HCT116 (cell line): ENCODE results near the gene CIDEC. TPM values are rescaled to one million over a fixed set of nuclear protein-coding genes. Genes with fewer than 3 reads are reported as not detected.
"Not testable (repeated sequence)": the region's sequence is repeated elsewhere in the genome, so short reads cannot be mapped to it uniquely, and the experiment has no call there.

Experiments
- ATAC-seq: fragments of 200-7000 bp; cut with Tn5 transposase; 2 replicates; pipeline ENCODE4 v1.9.1; 2020; ENCODE audit warnings: mild to moderate bottlenecking, moderate library complexity
- BruUV-seq: library from RNA; stranded (reverse); fragments of 400-500 nt; replicated peaks from 2 replicates; lab custom pipeline; 2021; lab: Mats Ljungman, UMichigan
- CTCF ChIA-PET: fragments of 300-600 bp; sonication (Branson Sonifier 250); formaldehyde crosslinking; loops from one replicate; lab custom pipeline; 2021; ENCODE audit warnings: antibody characterized with exemption; lab: Charles Lee
- POLR2A ChIA-PET: fragments of 300-600, 350-600 bp; sonication (Branson Sonifier 250); formaldehyde crosslinking; loops from one replicate; lab custom pipeline; 2021; ENCODE audit warnings: antibody characterized with exemption; lab: Charles Lee
- RAD21 ChIA-PET, 2 experiments: fragments of 300-600 bp; sonication (Branson Sonifier 250); formaldehyde crosslinking; loops; one replicate each; lab custom pipeline; 2023; ENCODE audit warnings: low total read pairs in 2 of 2; ENCODE audit not compliant: uncharacterized antibody in 2 of 2, unreplicated experiment in 2 of 2, low non-redundant PET in 1 of 2; lab: Charles Lee
- DNase-seq: peaks from one replicate; pipeline ENCODE4 v3.0.0-alpha.2; 2010; ENCODE audit warnings: low read depth, low spot score
- H2AFZ ChIP-seq: fragments of 200-600 bp; shearing (Covaris generic), sonication (generic); 2 replicates; pipeline ENCODE4 v1.6.1; 2017; ENCODE audit warnings: low read depth, mixed run types, mixed read lengths, antibody characterized with exemption, low read length; ENCODE audit not compliant: poor library complexity, severe bottlenecking
- H3K27ac ChIP-seq: 2 replicates; pipeline ENCODE4 v1.5.1; 2012; ENCODE audit warnings: low read depth, low read length
- H3K27me3 ChIP-seq: fragments of 200-600 bp; sonication (generic); 2 replicates; pipeline ENCODE4 v1.6.1; 2016; ENCODE audit warnings: mixed run types, low read length, mixed read lengths; ENCODE audit not compliant: insufficient read depth
- H3K36me3 ChIP-seq, 2 experiments: fragments of 200-500 bp in 1 of 2; fragments of 200-600 bp in 1 of 2; sonication (Bioruptor generic) in 1 of 2; sonication (generic) in 1 of 2; 2 replicates each; pipeline versions ENCODE4 v1.5.1 to v1.6.1; 2014 to 2016; ENCODE audit warnings: low read length in 2 of 2, inconsistent platforms in 1 of 2, mixed read lengths in 1 of 2, mixed run types in 1 of 2; ENCODE audit not compliant: insufficient read depth in 2 of 2, control insufficient read depth in 1 of 2
- H3K4me1 ChIP-seq, 2 experiments: fragments of 200-600 bp in 1 of 2; sonication (generic) in 1 of 2; 2 replicates each; pipeline versions ENCODE4 v1.5.1 to v1.6.1; 2012 to 2017; ENCODE audit warnings: low read length in 2 of 2, inconsistent platforms in 1 of 2, mild to moderate bottlenecking in 1 of 2, mixed read lengths in 1 of 2, mixed run types in 1 of 2, moderate library complexity in 1 of 2; ENCODE audit not compliant: insufficient read depth in 2 of 2, control insufficient read depth in 1 of 2
- H3K4me2 ChIP-seq: fragments of 200-600 bp; sonication (generic); 2 replicates; pipeline ENCODE4 v1.6.1; 2017; ENCODE audit warnings: mixed run types, low read length, mixed read lengths
- H3K4me3 ChIP-seq, 2 experiments: fragments of 200-600 bp in 1 of 2; sonication (generic) in 1 of 2; replicated peaks in 1 of 2; 2 replicates each; pipeline ENCODE4 v1.5.1; 2011 to 2016; ENCODE audit warnings: low read length in 2 of 2, control low read depth in 1 of 2, low read depth in 1 of 2, mild to moderate bottlenecking in 1 of 2, mixed read lengths in 1 of 2, mixed run types in 1 of 2
- H3K79me2 ChIP-seq: fragments of 200-600 bp; sonication (generic); 2 replicates; pipeline ENCODE4 v1.6.1; 2017; ENCODE audit warnings: mild to moderate bottlenecking, mixed run types, low read length, moderate library complexity, mixed read lengths; ENCODE audit not compliant: insufficient read depth
- H3K9ac ChIP-seq: fragments of 200-600 bp; sonication (generic); 2 replicates; pipeline ENCODE4 v1.6.1; 2016; ENCODE audit warnings: low read length, mixed read lengths
- H3K9me2 ChIP-seq: fragments of 200-600 bp; sonication (generic), shearing (Covaris generic); 2 replicates; pipeline ENCODE4 v1.6.1; 2017; ENCODE audit warnings: mixed run types, mild to moderate bottlenecking, moderate library complexity; ENCODE audit not compliant: insufficient read depth
- H3K9me3 ChIP-seq, 2 experiments: fragments of 200-500 bp in 1 of 2; fragments of 200-600 bp in 1 of 2; sonication (Bioruptor generic) in 1 of 2; sonication (generic) in 1 of 2; 2 replicates each; pipeline ENCODE4 v1.6.1; 2014 to 2017; ENCODE audit warnings: low read length in 2 of 2, mixed read lengths in 2 of 2, inconsistent platforms in 1 of 2, low read depth in 1 of 2, mild to moderate bottlenecking in 1 of 2, mixed run types in 1 of 2, moderate library complexity in 1 of 2; ENCODE audit not compliant: control insufficient read depth in 1 of 2, insufficient read depth in 1 of 2
- H4K20me1 ChIP-seq: fragments of 200-600 bp; sonication (generic), shearing (Covaris generic); 2 replicates; pipeline ENCODE4 v1.6.1; 2017; ENCODE audit warnings: mixed run types, mild to moderate bottlenecking, moderate library complexity; ENCODE audit not compliant: insufficient read depth
- CEBPB ChIP-seq: IDR thresholded peaks from 2 replicates; pipeline ENCODE4 v1.6.1; 2012; ENCODE audit warnings: low read depth
- CTCF ChIP-seq, 3 experiments: fragments of 200-600 bp in 1 of 3; sonication (generic) in 1 of 3; IDR thresholded peaks in 2 of 3; conservative IDR thresholded peaks in 1 of 3; 2 replicates each; pipeline ENCODE4 v1.5.1; 2012 to 2017; ENCODE audit warnings: low read depth in 2 of 3, low read length in 2 of 3, antibody characterized with exemption in 1 of 3, borderline replicate concordance in 1 of 3, control low read depth in 1 of 3, mild to moderate bottlenecking in 1 of 3, mixed read lengths in 1 of 3, mixed run types in 1 of 3, moderate library complexity in 1 of 3; ENCODE audit not compliant: insufficient read depth in 1 of 3
- EGR1 ChIP-seq: IDR thresholded peaks from 2 replicates; pipeline ENCODE4 v1.6.1; 2012; ENCODE audit warnings: low read depth
- FOSL1 ChIP-seq: IDR thresholded peaks from 2 replicates; pipeline ENCODE4 v1.6.1; 2012; ENCODE audit warnings: low read depth
- JUND ChIP-seq: IDR thresholded peaks from 2 replicates; pipeline ENCODE4 v1.6.1; 2012
- POLR2A ChIP-seq: IDR thresholded peaks from 2 replicates; pipeline ENCODE4 v1.7.0; 2011; ENCODE audit warnings: borderline replicate concordance; ENCODE audit not compliant: insufficient read depth, insufficient read length; ENCODE audit errors: extremely low read depth
- POLR2AphosphoS5 ChIP-seq: IDR thresholded peaks from 2 replicates; pipeline ENCODE4 v1.6.1; 2011; ENCODE audit warnings: mild to moderate bottlenecking, low read depth, low read length, moderate library complexity
- RAD21 ChIP-seq: IDR thresholded peaks from 2 replicates; pipeline ENCODE4 v1.6.1; 2012; ENCODE audit warnings: low read depth, mild to moderate bottlenecking
- SP1 ChIP-seq: IDR thresholded peaks from 2 replicates; pipeline ENCODE4 v1.6.1; 2012; ENCODE audit warnings: low read depth
- intact Hi-C: fragments of 100-400 bp; cut with micrococcal nuclease; formaldehyde crosslinking; loops from 2 replicates; pipeline ENCODE4 v1.10.0; 2022
- total RNA-seq: library from RNA; stranded (reverse); gene quantifications from one replicate; pipeline ENCODE4 v1.2.1, GENCODE V29; 2021; ENCODE audit not compliant: unreplicated experiment

The CIDEC gene
- total RNA-seq, 1 experiment from 2014 or later: not detected

- TF ChIP-seq CTCF (IDR thresholded peaks at IDR 0.05 in 2 of 3, conservative IDR thresholded peaks at IDR 0.05 in 1 of 3; ENCODE audit: borderline replicate concordance in 1 of 3, insufficient read depth in 1 of 3, low read depth in 2 of 3, low read length in 2 of 3): no peak
- no peak for TF ChIP-seq RAD21
- no peak for TF ChIP-seq CEBPB
- TF ChIP-seq POLR2AphosphoS5: peak; percentile 73
- TF ChIP-seq SP1: no peak
These were observed 22.6 kb upstream of the CIDEC start, which contains the start of gene IL17RE (continued) for GRCh38 chr3:9902372-9903237.

GRCh38 chr3:9901967-9902366 is 21.9 kb upstream of the CIDEC start:
- Histone ChIP-seq H3K27ac (peak overlapping the region; percentile 71; the same call in 1 of the 2 replicates), H3K79me2 (no peaks in the 10 kb centered on the region), H3K4me1 (peaks cover 17 to 35% of the 10 kb centered on the region in 2 experiments; a peak in 3 of 4 replicates), H3K4me3 (no peak overlapping the region), H4K20me1 (no peaks in the 10 kb centered on the region), H3K4me2 (peak overlapping the region; percentile 93), H3K36me3 (peaks cover 0 to 3% of the 10 kb centered on the region in 2 experiments; a peak in 1 of 4 replicates), H3K27me3 (no peaks in the 10 kb centered on the region), H3K9me2 (no peaks in the 10 kb centered on the region), H3K9ac (0 out of 2 replicates have a peak overlapping the region, but pooled peaks have one; percentile 65), H3K9me3 (no peaks in the 10 kb centered on the region), H2AFZ (no peak overlapping the region)
- TF ChIP-seq FOSL1 (no peak), SP1 (no peak), EGR1 (no peak), CTCF (IDR thresholded peaks at IDR 0.05 in 2 of 3, conservative IDR thresholded peaks at IDR 0.05 in 1 of 3; ENCODE audit: borderline replicate concordance in 1 of 3, insufficient read depth in 1 of 3, low read depth in 2 of 3, low read length in 2 of 3) (no peak), POLR2A (no peak), JUND (no peak)
- ChIA-PET CTCF (interaction anchor here (2.1 kb wide), 1 partner anchor 45 kb away, joined by 9 read pairs; no protein-coding TSS in a partner anchor), POLR2A (interaction anchor here (1.1 to 2.0 kb wide), 3 partner anchors 11 to 45 kb away, joined by 3 to 6 read pairs (median 6); partner anchors contain the start of gene JAGN1), RAD21 (no interaction called here)
- DNase-seq: no peak
- BruUV-seq: no TSS peak
- no peak; the same call in 1 of the 2 replicates for ATAC-seq
- intact Hi-C loops: no loop called here

GRCh38 chr3:9900965-9901415 is 20.9 kb upstream of the CIDEC start:
- H3K9me3 ChIP-seq, H3K27me3 ChIP-seq, H3K36me3 ChIP-seq, H3K9me2 ChIP-seq, H3K9ac ChIP-seq, CTCF ChIA-PET, POLR2A ChIA-PET, BruUV-seq, H4K20me1 ChIP-seq, H3K4me2 ChIP-seq, RAD21 ChIA-PET, H3K4me3 ChIP-seq, H3K27ac ChIP-seq, H2AFZ ChIP-seq, DNase-seq, ATAC-seq, H3K79me2 ChIP-seq, intact Hi-C loops: not testable (repeated sequence)
- peaks cover 17 to 40% of the 10 kb centered on the region in 2 experiments; a peak in 3 of 4 replicates for H3K4me1 ChIP-seq
